Testis (tissue), 2 donors: ENCODE data around the gene MTCL3.

ENCODE experiments used
- DNase-seq: peaks from one replicate; pipeline ENCODE4 v3.0.0-alpha.2; 2019
- H3K27ac ChIP-seq, 2 donors: fragments of 200-600 bp; sonication (generic); one replicate each; pipeline ENCODE4 v1.5.1; 2019
- H3K27me3 ChIP-seq: fragments of 200-600 bp; sonication (generic); one replicate; pipeline ENCODE4 v1.5.1; 2019
- H3K36me3 ChIP-seq: fragments of 200-600 bp; sonication (generic); one replicate; pipeline ENCODE4 v1.5.1; 2017; ENCODE audit warnings: low read depth; ENCODE audit errors: missing control alignments
- H3K4me1 ChIP-seq: fragments of 200-600 bp; sonication (generic); one replicate; pipeline ENCODE4 v1.5.1; 2019
- H3K4me3 ChIP-seq, 2 donors: fragments of 200-600 bp; sonication (generic); one replicate each; pipeline ENCODE4 v1.5.1; 2017 to 2019
- H3K9me3 ChIP-seq: fragments of 200-600 bp; sonication (generic); one replicate; pipeline ENCODE4 v1.5.1; 2017
- CTCF ChIP-seq, 3 experiments: fragments of 450-650 bp in 2 of 3; fragments of 200-600 bp in 1 of 3; sonication (generic) in 1 of 3; IDR thresholded peaks; one replicate each; pipeline ENCODE4 v1.5.1; 2016 to 2019; ENCODE audit warnings: antibody characterized with exemption in 3 of 3, mild to moderate bottlenecking in 2 of 3, moderate library complexity in 1 of 3
- POLR2A ChIP-seq: fragments of 450-650 bp; IDR thresholded peaks from one replicate; pipeline ENCODE4 v1.6.1; 2017; ENCODE audit warnings: antibody characterized with exemption, mild to moderate bottlenecking, moderate library complexity
- WGBS, 2 donors: methylation state at CpG; one replicate each; pipeline ENCODE4 v1.1.5; 2018; 5-methylcytosine and 5-hydroxymethylcytosine counted together
- intact Hi-C: fragments of 100-400 bp; cut with DNase I; formaldehyde crosslinking; loops from one replicate; pipeline ENCODE4 v1.15.1; 2023; ENCODE audit warnings: low total_unique reads

Gene MTCL3

GRCh38 chr6:127518710-127519468 lies at the start of gene MTCL3:
TSS of gene MTCL3 (minus strand) at chr6:127519335.
- WGBS, 2 donors, result 5 to 6% methylated on average over 31 to 42 of the region's 42 CpGs
- no peaks in the 10 kb centered on the region for H3K9me3 ChIP-seq
- no peaks in the 10 kb centered on the region for H3K27me3 ChIP-seq
- H3K36me3 ChIP-seq, result no peaks in the 10 kb centered on the region
- DNase-seq, result no peak
- TF ChIP-seq CTCF (IDR thresholded peaks at IDR 0.05), result no peak
- no peak for TF ChIP-seq POLR2A
- intact Hi-C loops, result no loop called here
- no peak within 1 kb of the TSS for H3K4me3 ChIP-seq
- no peak within 1 kb of the TSS for H3K27ac ChIP-seq
- H3K4me1 ChIP-seq, result peaks cover 9% of the 10 kb centered on the region

GRCh38 chr6:127567476-127567875 lies 48.3 kb upstream of the MTCL3 start:
- TF ChIP-seq POLR2A (no peak), CTCF (IDR thresholded peaks at IDR 0.05) (no peak)
- 59 to 63% methylated on average over 2 of the region's 2 CpGs for WGBS, 2 donors
- intact Hi-C loops, result no loop called here
- Histone ChIP-seq H3K27me3 (no peaks in the 10 kb centered on the region), H3K27ac (no peak overlapping the region), H3K9me3 (no peaks in the 10 kb centered on the region), H3K4me3 (no peak overlapping the region), H3K4me1 (no peaks in the 10 kb centered on the region), H3K36me3 (no peaks in the 10 kb centered on the region)
- DNase-seq, result no peak

- TF ChIP-seq CTCF (IDR thresholded peaks at IDR 0.05), result no peak
- no peak for TF ChIP-seq POLR2A
- intact Hi-C loops, result no loop called here
- Histone ChIP-seq H3K27ac (no peak overlapping the region), H3K4me1 (no peaks in the 10 kb centered on the region), H3K4me3 (no peak overlapping the region), H3K27me3 (no peaks in the 10 kb centered on the region), H3K36me3 (no peaks in the 10 kb centered on the region), H3K9me3 (no peaks in the 10 kb centered on the region)
- no peak for DNase-seq
Measured at GRCh38 chr6:127566651-127567050, 47.5 kb upstream of the MTCL3 start.

GRCh38 chr6:127566119-127566518 lies 47.0 kb upstream of the MTCL3 start:
- no peak overlapping the region for H3K4me3 ChIP-seq
- TF ChIP-seq POLR2A (no peak), CTCF (IDR thresholded peaks at IDR 0.05) (no peak)
- H3K36me3 ChIP-seq, result no peaks in the 10 kb centered on the region
- no peaks in the 10 kb centered on the region for H3K9me3 ChIP-seq
- no peaks in the 10 kb centered on the region for H3K27me3 ChIP-seq
- intact Hi-C loops, result no loop called here
- DNase-seq, result no peak
- no peaks in the 10 kb centered on the region for H3K4me1 ChIP-seq
- no peak overlapping the region for H3K27ac ChIP-seq

- no peak for DNase-seq
- no peaks in the 10 kb centered on the region for H3K27me3 ChIP-seq
- intact Hi-C loops, result no loop called here
- no peaks in the 10 kb centered on the region for H3K4me1 ChIP-seq
- H3K4me3 ChIP-seq, result no peak overlapping the region
- no peak overlapping the region for H3K27ac ChIP-seq
- TF ChIP-seq CTCF (IDR thresholded peaks at IDR 0.05), result no peak
- no peak for TF ChIP-seq POLR2A
- 77 to 93% methylated on average over 3 of the region's 3 CpGs for WGBS, 2 donors
- no peaks in the 10 kb centered on the region for H3K36me3 ChIP-seq
- H3K9me3 ChIP-seq, result no peaks in the 10 kb centered on the region
Measured at GRCh38 chr6:127564761-127565160, 45.6 kb upstream of the MTCL3 start.
